Astrocyte (in vitro differentiated cells and primary cell): ENCODE measurements around the gene CYTH3.

Experiments
- EZH2 ChIP-seq: IDR thresholded peaks from 2 replicates; pipeline ENCODE4 v1.6.1; 2012; ENCODE audit warnings: mild to moderate bottlenecking, low read length, inconsistent platforms; ENCODE audit not compliant: insufficient read depth
- TF ChIP-seq, protein P1 (sequence below): IDR thresholded peaks from 2 replicates; pipeline ENCODE4 v1.5.1; 2011; ENCODE audit warnings: low read depth, mild to moderate bottlenecking, inconsistent platforms, low read length, moderate library complexity; ENCODE audit not compliant: insufficient read depth

DNA sequence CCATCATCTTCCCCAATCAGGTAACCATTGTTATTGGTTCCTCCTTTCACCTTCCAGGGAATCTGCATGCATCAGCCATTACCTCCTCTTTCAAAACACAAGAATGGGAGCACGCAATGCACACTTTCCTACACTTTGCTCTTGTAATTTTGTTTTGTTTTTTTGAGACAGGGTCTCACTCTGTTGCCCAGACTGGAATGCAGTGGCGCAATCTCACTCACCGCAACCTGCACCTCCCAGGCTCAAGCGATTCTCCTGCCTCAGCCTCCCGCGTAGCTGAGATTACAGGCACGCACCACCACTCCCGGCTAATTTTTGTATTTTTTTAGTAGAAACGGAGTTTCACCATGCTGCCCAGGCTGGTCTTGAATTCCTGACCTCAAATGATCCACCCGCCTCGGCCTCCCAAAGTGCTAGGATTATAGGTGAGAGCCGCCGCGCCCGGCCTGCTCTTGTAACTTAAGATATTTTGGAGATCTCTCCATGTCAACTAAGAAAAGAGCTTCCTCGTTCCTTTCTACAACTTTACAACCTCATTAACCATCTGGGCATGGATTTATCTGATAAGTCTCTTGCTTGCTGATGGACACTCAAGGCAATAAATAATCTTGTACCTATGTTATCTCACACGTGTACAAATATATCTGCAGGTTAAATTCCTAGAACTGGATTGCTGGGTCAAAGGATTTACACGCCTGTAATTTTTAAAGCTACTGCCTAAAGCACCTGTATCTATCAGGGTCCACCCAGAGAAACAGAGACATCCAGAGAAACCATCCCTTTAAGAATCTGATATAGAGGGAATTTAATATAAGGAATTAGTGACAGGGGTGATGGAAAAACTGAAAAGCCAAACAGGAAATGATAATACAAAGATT is 4.2 kb downstream of the CYTH3 start:
- TF ChIP-seq, protein P1, sequence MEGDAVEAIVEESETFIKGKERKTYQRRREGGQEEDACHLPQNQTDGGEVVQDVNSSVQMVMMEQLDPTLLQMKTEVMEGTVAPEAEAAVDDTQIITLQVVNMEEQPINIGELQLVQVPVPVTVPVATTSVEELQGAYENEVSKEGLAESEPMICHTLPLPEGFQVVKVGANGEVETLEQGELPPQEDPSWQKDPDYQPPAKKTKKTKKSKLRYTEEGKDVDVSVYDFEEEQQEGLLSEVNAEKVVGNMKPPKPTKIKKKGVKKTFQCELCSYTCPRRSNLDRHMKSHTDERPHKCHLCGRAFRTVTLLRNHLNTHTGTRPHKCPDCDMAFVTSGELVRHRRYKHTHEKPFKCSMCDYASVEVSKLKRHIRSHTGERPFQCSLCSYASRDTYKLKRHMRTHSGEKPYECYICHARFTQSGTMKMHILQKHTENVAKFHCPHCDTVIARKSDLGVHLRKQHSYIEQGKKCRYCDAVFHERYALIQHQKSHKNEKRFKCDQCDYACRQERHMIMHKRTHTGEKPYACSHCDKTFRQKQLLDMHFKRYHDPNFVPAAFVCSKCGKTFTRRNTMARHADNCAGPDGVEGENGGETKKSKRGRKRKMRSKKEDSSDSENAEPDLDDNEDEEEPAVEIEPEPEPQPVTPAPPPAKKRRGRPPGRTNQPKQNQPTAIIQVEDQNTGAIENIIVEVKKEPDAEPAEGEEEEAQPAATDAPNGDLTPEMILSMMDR: no peak
- no peak for TF ChIP-seq EZH2
